Measurements from ENCODE around the gene BEND5. TPM values are rescaled to one million over a fixed set of nuclear protein-coding genes. Genes with fewer than 3 reads are reported as not detected.

Gene BEND5, protein sequence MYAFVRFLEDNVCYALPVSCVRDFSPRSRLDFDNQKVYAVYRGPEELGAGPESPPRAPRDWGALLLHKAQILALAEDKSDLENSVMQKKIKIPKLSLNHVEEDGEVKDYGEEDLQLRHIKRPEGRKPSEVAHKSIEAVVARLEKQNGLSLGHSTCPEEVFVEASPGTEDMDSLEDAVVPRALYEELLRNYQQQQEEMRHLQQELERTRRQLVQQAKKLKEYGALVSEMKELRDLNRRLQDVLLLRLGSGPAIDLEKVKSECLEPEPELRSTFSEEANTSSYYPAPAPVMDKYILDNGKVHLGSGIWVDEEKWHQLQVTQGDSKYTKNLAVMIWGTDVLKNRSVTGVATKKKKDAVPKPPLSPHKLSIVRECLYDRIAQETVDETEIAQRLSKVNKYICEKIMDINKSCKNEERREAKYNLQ
- total RNA-seq (1 to 10 TPM; 1.6 to 6.4 (median 3.5) TPM), polyA plus RNA-seq (1 to 10 TPM in 1 of 2 donors, under 1 TPM in 1; 0.85 to 4.0 TPM)
- long read RNA-seq, donor 1, partial matches to known transcripts = 4 of 12 reads
- long read RNA-seq, donor 1, other reads (novel, unspliced or antisense) = 1 of 12 reads
- long read RNA-seq, donor 2, transcript BEND5-202 (6 exons, 1,465 nt) = minor isoform, 5 of 13 reads
- long read RNA-seq, donor 2, transcript BEND5-201 (6 exons, 1,716 nt) = major isoform, 7 of 13 reads
- long read RNA-seq, donor 2, partial matches to known transcripts = 0 of 13 reads
- long read RNA-seq, donor 2, other reads (novel, unspliced or antisense) = 1 of 13 reads
- long read RNA-seq, donor 3 = 0 reads

DNA sequence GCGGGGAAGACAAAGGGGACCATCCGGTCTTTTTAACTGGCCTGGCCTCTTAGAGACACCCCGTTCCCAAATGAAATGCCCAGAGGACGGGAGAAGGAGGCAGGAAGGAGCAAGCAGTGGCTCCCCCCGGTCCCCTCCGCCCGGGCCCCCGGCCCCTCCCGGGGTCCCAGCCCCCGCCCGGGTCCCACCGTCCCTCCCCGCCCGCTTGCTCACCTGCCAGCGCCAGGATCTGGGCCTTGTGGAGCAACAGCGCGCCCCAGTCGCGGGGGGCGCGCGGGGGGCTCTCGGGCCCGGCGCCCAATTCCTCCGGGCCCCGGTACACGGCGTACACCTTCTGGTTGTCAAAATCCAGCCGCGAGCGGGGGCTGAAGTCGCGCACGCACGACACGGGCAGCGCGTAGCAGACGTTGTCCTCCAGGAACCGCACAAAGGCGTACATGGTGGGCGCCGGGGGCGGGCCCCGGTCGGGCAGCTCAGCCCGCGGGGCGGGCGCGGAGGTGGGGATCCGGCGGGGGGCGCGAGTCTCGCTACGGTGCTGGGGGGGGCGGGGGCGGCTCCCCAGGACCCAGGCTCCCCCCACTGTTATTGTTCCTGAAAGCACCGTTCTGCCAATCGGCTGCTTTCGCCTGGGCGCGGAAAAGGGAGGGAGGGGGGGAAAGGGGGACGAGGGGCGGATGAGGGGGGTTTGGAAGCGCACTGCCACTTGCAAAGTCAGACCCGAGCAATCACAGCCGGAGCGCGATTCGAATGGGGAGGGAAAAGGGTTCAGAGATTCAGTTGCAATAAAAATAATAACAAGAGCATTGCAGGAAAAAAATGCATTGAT is at the start of gene BEND5:
Gene BEND5, minus strand, starts transcription at position 499 of the 826 bp plus-strand sequence. Its CDS starts 60 bp downstream, at position 439.
- H3K27ac ChIP-seq = peak within 1 kb of the TSS in 11 of 12 donors; percentile 45 to 90 (median 82)
- H3K4me3 ChIP-seq = peak within 1 kb of the TSS; percentile 62 to 97 (median 87)
- H3K9me3 ChIP-seq = no peaks in the 10 kb centered on the region
- DNase-seq = peak; percentile 60 to 73 (median 64)
- no peaks in the 10 kb centered on the region for H3K27me3 ChIP-seq
- H3K4me1 ChIP-seq = peaks cover 0 to 21% (median 11%) of the 10 kb centered on the region in 12 donors
- WGBS, 4 donors = 0 to 1% (median 1%) methylated on average over 17 to 73 of the region's 73 CpGs
- TF ChIP-seq POLR2A (IDR thresholded peaks at IDR 0.05) = no peak
- TF ChIP-seq, protein P1, sequence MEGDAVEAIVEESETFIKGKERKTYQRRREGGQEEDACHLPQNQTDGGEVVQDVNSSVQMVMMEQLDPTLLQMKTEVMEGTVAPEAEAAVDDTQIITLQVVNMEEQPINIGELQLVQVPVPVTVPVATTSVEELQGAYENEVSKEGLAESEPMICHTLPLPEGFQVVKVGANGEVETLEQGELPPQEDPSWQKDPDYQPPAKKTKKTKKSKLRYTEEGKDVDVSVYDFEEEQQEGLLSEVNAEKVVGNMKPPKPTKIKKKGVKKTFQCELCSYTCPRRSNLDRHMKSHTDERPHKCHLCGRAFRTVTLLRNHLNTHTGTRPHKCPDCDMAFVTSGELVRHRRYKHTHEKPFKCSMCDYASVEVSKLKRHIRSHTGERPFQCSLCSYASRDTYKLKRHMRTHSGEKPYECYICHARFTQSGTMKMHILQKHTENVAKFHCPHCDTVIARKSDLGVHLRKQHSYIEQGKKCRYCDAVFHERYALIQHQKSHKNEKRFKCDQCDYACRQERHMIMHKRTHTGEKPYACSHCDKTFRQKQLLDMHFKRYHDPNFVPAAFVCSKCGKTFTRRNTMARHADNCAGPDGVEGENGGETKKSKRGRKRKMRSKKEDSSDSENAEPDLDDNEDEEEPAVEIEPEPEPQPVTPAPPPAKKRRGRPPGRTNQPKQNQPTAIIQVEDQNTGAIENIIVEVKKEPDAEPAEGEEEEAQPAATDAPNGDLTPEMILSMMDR (IDR thresholded peaks at IDR 0.05) = no peak
- intact Hi-C loops (cut with DNase I) = no loop called here
- ATAC-seq = peak; percentile 62 to 89 (median 87)
- H3K36me3 ChIP-seq = peaks cover 0 to 16% (median 0%) of the 10 kb centered on the region in 9 donors

DNA sequence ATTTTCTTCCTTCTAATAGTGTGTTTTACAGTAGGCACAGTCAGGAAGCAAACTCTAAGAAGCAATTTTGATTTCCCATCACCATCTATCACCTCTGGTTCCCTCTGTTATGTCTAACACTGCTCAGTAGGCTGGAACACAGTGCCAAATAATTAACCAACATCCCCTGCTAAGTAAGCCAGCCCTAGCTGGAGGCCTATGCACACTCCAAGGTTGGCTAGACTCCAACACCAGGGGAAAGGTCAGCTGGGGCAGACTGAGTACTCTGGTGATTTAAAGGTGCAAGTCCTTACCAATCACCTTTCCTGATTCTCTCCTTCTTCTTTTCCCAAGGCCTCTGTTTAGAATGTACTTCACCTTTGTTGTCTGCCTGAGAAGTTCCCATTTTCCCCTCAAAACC is 46.5 kb upstream of the BEND5 start:
- Histone ChIP-seq H3K4me1 (no peaks in the 10 kb centered on the region), H3K27me3 (peaks cover 0 to 14% (median 0%) of the 10 kb centered on the region in 9 donors), H3K36me3 (no peaks in the 10 kb centered on the region), H3K9me3 (no peaks in the 10 kb centered on the region), H3K4me3 (no peak overlapping the region), H3K27ac (no peak overlapping the region)
- no peak for TF ChIP-seq POLR2A (IDR thresholded peaks at IDR 0.05)
- TF ChIP-seq, protein P1 (IDR thresholded peaks at IDR 0.05) = no peak
- peak in 4 of 5 donors; percentile 11 to 36 (median 26) for DNase-seq
- intact Hi-C loops (cut with DNase I) = no loop called here
- ATAC-seq = peak in 3 of 4 donors; percentile 48 to 74 (median 72)

DNA sequence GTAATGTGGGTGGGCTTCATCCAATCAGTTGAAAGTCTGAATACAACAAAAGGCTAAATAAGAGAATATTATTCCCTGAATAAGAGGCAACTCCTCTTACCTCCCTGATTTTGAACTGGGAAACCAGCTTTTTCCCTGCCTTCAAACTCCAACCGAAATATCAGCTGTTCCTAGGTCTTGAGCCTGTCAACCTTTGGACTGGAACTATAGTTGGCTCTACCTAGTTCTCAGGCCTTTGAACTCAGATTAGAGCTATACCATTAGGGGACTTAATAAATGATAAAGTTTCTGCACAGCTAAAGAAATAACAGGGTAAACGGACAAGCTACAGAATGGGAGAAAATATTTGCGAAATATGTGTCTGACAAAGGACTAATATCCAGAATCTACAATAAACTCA is 43.8 kb upstream of the BEND5 start:
- Histone ChIP-seq H3K4me1 (no peaks in the 10 kb centered on the region), H3K27me3 (no peaks in the 10 kb centered on the region), H3K36me3 (no peaks in the 10 kb centered on the region), H3K4me3 (no peak overlapping the region), H3K27ac (no peak overlapping the region), H3K9me3 (no peaks in the 10 kb centered on the region)
- no peak for ATAC-seq
- TF ChIP-seq, protein P1 (IDR thresholded peaks at IDR 0.05) = no peak
- TF ChIP-seq POLR2A (IDR thresholded peaks at IDR 0.05) = no peak
- DNase-seq = no peak
- WGBS, 4 donors = 88 to 93% (median 91%) methylated on average over 3 of the region's 3 CpGs
- intact Hi-C loops (cut with DNase I) = no loop called here
